GM12891 (cell line): ENCODE measurements around the gene PWP2.

Experiments
- POLR2A ChIP-seq: IDR thresholded peaks from 2 replicates; pipeline ENCODE4 v1.6.1; 2011; ENCODE audit warnings: low read depth, low read length, control low read depth
- POLR2AphosphoS5 ChIP-seq: IDR thresholded peaks from 2 replicates; pipeline ENCODE4 v1.6.1; 2011; ENCODE audit warnings: low read depth, low read length, control low read depth
- POU2F2 ChIP-seq: IDR thresholded peaks from 2 replicates; pipeline ENCODE4 v1.6.1; 2011; ENCODE audit warnings: low read depth, mild to moderate bottlenecking, control low read depth, low read length, moderate library complexity
- TAF1 ChIP-seq: IDR thresholded peaks from 2 replicates; pipeline ENCODE4 v1.6.1; 2011; ENCODE audit warnings: low read depth, low read length, control low read depth

- TF ChIP-seq POLR2A (no peak), POU2F2 (no peak), POLR2AphosphoS5 (no peak), TAF1 (no peak)
Measured at GRCh38 chr21:44058652-44058964, 48.6 kb upstream of the PWP2 start.
